NCI-H2107 treated with DMSO at 0.1 percent for 48 hours (cell line): ENCODE measurements around the gene FAM53B.

Source experiments
- DNase-seq: peaks from one replicate; lab custom pipeline; 2025; ENCODE audit not compliant: unreplicated experiment; lab: John Stamatoyannopoulos, UW

FAM53B gene

DNA sequence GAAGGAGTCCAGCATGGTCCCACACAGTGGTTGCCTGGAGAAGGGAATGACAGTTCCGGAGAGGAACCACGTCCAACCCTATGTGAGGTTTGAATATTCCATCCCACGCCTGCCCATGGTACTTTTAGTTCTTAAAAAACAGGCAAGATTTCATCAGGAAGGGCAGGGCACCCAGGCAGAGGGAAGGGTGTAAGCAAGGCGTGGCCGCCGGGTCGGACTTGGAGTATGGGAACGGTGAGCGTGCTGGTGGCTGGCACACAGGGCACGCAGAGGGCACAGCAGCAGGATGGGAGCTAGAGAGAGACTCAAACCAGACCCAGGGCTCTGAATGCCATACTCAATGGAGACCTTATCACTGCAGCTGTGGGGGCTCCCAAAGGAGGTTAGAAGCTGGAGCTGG is 34.3 kb downstream of the FAM53B start:
- no peak for DNase-seq

DNA sequence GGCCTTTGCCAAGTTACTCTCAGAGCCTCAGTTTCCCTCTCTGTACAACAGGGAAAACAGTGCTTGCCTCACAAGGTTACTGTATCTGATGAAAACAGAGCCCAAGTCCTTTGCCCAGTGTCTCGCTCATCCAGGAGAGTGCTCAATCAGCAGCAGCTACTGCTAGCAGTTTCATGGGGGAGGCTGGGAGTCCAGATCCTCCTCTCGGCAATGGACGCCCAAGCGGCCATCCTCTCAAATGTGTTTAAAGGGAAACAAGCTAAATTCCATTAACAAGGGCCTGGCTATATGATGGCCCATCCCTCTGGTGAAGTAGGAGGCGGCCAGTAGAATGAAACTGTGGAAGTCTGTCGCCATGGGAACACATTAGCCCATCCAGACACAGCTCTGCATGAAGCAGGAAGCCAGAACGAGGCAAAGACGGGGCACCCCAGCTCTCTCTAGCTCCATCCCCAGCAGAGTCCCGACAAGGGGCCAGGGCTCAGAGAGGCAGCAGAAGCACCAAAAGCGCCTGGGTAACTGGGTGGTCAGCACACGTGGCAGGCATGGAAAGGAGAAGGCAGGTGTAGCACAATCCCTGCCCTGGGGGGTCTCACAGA is 35.2 kb downstream of the FAM53B start:
- DNase-seq, result no peak

DNA sequence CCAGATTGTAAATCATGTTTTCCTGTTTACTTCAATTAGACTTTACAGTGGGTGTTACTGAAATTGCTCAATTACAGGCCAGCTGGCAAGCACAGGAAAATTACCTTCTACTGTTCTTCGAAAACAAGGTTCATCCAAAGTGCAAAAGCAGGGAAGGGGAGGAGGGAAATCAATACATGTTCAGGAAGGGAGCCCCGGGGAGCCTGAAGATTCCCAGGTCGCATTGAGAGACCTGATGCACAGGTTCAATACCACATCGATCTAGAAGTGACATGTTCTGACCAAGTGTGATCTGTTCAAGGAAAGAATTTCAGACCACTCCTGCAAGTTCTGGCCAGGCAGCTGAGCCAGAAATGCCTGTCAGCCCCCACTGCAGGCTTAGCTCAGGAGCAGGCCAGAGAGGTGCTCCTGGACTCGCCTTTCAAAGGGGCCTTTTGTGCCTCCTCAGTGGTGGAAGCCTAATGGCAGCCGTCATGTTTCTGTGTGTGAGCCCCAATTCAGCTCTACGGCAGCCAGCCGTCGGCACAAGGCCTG is 35.9 kb downstream of the FAM53B start:
- peak; percentile 70 for DNase-seq

DNA sequence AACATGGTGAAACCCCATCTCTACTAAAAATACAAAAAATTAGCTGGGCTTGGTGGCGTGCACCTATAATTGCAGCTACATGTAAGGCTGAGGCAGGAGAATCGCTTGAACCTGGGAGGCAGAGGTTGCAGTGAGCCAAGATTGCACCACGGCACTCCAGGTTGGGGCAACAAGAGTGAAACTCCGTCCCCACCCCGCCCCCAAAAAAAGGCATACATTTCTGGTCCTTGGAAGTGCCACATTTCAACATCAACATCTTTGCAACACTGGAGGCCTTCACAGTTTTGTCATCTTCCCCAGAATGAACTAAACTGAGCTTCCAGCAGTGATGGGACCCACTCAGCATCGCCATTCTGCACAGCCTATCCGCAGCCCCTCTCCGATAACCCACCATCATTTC is 36.6 kb downstream of the FAM53B start:
- no peak for DNase-seq

DNA sequence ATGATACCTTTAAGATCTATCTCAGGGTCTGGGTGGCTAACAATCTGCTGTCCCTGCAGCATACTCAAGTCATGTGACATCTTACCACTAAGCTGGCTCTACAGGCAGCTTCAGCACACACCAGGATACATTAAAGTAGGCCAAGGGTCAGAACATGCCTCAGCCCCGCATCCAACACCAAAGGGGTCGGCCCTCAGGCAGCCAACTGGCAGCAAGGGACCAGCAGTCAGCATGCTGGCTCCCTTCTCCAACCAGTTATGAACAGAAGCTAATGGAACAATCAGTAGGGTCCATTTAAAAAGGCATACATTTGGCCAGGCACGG is 37.1 kb downstream of the FAM53B start:
- DNase-seq, result no peak

DNA sequence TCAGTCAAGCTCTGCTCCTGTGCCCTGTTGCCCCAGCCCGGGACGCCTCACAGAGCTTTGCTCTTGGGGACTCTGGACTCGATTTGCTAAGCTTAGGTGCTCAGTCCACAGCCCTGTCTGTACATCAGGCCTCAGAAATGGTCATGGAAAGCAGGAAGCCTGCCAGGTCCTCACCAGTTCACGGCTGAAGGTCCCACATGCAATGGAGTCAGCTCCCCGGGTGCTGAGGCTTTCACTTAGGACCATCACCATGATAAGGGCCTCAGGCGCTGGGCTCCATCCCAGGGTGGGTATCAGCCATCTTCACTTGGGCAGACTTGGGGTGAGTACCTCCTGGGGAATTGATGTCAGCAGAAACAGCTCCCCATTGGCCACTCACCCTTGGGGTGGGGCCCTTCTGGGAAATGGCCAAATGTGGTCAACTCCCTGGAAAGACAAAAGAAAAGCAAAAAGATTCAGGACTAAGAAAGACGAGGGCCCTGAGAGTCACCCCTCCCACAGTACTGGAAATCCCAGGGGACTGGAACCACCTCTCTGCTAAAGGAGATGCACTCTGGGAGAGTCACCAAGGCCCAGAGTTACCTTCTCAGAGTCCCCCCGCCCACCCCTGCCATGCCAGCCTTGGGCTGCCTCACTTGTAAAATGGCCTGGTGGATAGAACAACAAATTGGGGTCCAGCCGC is 37.6 kb downstream of the FAM53B start:
- DNase-seq, result no peak

DNA sequence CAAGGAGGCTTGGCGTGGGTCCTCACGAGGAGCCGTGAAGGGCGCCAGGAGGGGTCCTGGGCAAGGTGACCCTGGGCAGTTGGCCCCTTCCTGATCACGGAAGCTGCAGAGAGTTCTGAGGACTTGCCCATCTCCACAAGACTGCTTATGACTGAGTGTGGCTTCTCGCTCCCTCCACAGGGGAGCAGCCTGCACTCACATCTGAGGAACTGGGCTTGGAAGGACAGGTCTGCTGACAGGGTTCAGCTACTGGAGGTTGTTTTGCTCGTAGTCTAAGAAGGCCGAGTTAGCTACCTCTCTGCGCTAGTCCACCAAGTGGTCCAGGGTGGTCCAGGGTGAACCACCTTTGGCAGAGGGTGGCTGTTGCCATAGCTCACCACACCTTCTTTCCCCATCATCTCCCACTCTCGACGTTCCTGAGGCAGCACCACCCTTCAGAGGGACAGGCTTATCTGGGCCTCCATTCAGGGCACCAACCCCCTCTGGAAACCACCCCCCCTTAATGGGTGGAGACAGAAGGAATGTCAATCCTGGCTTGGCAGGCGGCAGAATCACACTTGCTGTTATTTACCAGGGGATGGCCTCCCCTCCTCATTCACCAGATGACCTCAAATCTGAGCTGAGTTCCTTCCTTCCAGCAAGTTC is 38.2 kb downstream of the FAM53B start:
- DNase-seq, result no peak

DNA sequence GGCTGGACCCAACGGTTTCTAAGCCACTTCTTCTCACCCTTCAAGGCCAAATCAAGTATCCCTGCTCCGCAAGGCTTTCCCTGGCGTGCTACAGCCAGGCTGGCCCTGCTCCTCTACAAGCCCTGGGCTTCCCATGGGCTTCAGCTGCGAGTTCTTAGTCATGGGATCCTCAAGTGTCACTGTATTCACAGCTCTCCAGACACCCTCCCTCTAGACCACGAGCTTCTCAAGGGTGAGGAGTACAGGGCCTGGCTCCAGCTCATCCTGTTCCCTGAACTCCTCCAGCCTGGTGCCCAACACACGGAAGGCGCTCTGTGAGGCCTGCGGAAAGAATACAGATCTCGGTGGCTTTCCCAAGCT is 38.8 kb downstream of the FAM53B start:
- DNase-seq, result no peak

DNA sequence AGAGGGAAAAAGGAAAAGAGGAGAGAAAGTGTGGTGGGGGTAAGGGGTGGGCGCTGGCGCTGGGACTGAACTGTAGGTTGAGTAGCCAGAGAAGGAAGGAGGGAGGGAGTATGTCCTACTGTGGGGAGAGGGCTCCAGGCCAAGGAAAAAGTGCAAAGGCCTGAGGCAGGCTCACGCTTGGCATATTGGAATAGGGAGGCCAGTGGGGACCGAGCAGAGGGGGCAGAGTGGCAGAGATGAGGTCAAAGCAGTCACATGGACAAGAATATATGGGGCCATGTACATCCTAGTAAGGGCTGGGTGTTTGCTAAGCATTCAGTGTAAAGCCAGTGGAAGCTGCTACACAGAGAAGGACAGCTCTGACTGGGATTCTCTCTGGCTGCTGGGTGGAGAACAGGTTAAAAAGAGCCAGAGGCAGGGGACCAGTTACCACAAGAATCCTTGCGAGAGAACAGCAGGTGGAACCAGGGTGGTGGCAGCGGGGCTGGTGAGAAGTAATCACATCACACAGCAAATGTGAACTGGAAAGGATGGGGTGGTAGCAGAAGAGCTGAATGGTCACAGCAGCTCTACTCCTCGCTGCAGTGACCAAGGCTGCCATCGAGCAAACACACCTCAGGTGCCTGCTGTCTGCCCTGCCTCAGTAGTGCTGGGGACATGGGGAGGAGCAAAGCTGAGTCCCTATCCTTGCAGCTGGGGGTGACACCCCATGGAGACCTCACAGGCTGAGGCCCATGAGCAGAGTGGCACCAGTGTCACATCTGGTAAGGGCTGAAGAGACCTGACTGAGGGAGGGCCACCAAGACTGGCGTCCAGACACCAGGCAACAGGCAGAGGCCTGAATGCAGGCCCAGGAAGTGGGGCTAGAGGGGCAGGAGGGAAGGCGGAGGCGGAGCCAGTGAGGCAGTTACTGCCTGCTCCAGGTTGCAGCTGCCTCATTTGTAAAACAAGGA is 39.5 kb downstream of the FAM53B start:
- DNase-seq, result no peak

DNA sequence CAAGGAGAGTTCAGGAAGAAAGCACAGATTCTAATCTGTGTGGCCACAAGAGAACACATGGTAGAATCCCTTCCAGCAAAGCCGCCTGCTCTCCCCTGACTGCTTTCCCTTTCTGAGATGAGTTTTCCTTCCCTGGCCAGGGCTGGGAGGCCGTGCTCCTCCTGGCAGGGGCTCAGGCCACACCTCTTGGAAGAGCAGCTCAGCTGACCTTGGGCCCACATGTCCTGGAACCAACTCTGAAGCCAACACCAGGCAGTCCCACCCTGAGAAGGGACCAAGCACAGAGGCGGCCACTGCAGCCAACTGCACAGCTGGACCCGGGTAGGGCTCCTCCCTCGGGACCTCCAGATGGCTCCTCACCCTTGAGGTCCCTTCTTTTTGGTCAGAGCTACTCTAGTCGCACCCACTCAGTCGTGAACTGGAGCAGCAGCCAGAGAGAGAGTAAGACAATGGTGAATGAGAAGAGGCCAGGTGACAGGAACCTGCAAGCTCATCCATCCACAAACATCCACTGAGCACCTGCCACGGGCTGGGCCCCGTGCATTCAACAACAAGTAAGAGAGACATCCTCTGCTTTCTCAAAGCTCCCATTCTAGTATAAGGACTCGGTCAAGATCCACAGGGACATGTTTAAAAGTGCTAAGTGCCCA is 40.3 kb downstream of the FAM53B start:
- no peak for DNase-seq

DNA sequence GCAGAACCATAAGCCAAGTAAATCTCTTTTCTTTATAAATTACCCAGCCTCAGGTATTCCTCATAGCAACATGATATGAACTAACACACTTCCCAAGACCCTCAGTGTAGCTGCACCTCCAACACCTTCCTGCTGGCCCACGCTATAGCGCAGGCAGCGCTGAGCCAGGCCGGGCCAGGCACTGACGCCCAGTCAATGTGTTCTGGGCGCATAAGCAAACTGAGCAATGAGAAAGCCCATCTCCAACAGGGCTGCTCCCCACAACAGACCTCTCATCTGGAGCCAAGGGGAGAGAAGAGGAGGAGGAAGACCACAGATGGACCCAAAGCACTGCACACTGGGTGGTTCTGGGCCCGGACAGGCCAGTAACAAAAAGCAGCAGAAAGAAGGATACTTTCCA is 40.8 kb downstream of the FAM53B start:
- DNase-seq, result no peak

DNA sequence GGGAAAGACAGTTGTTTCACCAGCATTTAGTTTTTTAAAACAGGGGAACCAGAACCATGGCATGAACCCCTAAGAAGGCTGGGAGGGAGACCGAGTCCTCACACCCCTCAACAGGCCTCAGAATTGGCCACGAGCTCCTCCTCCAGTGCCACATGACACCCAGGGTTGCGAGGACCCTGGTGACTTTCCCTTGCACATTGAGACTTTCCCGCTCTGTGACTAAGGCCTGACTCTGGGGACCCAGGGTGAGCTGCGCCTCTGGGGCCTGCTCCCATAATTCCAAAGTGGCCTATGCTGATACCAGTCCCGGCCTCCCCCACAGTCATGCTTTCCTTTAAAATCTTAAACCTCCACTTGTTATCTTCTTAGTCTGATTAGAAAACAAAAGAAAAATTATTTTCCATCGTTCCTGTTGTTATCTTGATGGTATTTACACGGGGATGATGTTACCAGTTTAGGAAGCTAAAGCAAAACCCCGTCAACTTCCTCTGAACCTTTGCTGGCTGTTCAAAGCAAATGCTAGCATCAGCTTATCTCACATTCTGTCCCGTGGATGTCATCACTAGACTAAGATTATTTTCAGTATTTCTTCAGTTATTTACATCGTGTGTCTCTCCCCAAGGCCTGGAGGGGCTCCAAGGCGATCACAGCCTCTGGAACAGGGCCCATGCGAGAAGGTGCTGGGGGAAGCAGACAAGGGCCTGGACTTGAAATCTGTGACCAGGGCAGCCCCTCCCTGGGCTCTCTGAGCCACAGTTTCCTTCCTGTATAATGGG is 42.1 kb downstream of the FAM53B start:
- DNase-seq, result no peak

DNA sequence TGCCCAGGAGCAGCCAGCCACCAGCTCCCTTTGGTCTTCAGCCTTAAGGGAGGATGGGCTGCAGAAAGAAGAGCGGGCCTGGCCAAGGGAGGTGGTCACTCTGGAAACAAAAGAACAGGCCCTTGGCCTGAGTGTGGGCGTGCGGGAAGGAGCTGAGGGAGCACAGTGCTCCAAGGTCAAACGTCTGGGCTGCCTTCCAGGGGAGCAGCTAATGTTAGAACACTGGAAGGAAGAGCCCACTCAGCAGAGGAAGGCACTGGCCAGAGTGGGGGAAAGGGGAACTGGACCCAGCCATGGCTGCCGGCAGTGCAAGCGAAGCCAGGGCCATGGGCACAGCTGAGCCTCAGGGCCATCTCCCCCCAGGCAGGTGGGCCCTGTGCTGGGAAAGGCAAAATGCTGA is 42.7 kb downstream of the FAM53B start:
- no peak for DNase-seq

DNA sequence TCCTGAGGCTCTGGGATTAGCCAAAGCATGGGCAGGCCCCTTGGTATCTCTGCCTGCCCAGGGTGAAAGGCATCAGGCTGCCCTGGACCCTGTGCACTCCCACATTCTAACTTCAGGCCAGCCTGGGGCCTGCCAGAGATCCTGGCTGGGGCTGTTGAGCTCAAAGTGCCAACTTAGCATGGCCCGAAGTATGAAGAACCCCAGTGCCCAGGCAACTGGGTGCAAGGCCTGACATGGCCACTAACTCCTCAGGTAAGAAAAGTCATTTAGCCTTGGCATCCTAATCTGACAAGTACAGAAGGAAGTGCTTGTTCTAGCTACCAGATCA is 43.2 kb downstream of the FAM53B start:
- no peak for DNase-seq

DNA sequence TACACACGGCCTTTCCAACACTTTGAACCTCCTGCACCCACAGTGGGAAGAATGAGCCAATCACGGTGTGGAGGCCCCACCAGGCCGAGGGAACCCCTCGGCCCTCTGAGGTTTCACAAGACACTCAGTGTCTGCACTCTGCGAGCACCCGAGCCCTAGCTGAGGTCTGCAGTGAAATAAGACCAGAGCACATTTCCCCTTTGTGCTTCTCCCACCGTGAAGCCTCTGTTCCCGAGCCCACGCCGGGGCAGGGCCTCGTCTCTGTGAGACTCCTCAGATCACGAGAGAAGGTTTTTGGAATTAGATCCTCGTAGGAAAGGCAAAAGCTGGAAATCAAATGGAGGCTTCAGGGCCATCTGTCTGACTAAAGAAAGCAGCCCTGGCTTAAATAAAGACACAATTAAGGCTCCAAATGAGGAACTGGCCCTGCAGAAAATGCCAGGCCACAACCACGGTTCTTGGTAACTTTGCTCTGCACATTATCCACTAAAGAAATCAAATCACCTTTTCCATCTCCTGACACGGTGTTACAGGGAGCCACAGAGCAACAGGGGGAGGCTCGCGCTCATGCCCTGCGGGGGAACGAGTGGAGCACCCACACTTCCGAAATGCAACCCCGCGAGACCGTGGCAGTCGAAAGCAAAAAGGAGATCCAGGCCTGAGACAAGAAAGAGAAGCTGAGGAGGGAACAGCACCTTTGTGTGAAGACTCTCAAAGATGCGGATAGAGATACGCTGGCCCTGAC is 43.7 kb downstream of the FAM53B start:
- no peak for DNase-seq

DNA sequence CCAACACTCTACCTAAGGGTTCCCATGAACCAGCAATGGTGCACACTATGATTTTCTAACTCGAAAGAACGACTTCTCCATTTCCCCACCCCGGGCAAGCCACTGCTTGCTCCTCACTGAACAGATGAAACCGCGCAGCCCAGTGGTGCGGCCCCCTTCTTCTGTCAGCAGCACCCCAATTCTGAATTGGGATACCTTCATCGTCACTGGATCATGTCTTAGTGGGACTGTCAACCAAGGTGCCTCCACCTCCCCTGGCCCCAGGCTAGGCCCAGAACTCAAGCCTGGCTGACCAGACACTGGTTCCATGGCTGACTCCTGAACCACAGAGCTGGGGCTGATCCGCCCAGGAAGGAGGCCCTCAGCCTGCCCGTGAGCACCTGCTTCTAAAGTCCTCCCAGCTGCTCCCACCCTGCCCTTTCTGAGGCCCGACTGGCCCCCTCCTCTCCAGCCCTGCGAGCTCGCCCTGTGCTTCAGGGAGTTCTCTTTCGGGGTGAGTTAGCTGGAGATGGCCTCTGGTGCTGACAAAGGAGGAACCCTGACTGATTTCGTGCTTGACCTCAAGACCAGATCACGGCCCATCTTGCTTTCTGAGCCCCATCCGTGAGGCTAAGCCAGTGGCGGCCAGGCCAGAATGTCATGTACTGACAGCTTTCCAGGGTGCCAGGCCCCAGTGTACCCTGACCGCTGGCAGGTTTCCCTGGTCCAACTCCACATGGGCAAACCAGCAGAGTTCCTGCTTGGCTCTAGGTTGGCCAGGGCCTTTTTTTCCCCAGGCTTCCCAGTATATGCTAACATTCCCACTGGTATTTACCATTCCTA is 44.5 kb downstream of the FAM53B start:
- DNase-seq, result no peak

DNA sequence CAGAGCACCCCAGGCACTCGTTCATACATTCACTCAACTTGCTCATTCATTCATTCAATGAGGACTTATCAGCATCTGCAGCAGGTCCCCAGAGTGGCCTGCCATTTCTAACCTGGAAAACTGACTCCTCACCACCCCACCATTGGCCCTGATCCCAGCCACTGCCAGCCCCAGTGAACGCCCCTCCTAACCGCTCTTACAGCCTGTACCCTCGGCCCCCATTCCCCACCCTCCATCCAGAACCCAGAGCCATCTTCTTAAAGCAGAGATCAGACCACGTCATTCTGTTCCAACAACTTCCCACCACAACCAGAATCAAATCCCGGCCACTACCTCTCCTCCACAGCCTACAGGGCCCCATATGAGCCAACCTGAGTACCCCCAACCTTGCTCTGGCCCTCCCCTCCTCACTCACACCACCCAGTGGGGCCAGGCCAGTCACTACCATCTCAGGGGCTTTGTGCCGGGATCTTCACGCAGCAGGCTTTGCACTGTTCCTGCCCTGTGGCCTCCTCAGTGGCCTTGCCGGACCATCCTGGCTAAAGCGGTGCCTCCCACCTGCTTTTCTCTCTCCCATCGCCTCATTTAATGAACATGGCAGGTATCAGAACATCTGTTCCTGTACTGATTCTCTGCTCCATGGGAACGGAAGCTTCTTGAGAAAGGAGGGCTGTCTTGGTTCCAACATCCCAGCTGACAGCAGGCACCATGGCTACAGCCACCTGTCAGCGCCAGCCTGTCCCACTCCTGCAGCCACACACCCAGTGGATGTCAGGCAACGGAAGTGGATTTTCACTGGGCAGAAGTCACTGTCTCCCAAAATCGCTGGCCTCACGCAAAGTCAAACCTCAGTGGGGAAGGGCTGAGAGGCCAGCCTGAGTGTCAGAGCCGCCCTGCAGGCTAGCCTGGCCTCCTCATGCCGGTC is 45.4 kb downstream of the FAM53B start:
- DNase-seq, result no peak
